ENCODE measurements around the gene CAMTA1.
A peak's percentile ranks its signal among the peaks of the same experiment; 100 is the strongest.
"Not testable (repeated sequence)": the region's sequence is repeated elsewhere in the genome, so short reads cannot be mapped to it uniquely, and the experiment has no call there.

CAMTA1 gene

GRCh38 chr1:7121622-7121988 is 336.4 kb downstream of the CAMTA1 start:
- peak; percentile 50 for DNase-seq

- no peak for DNase-seq
These were observed 342.2 kb downstream of the CAMTA1 start for GRCh38 chr1:7127322-7128075.

GRCh38 chr1:7128293-7128692 is 343.0 kb downstream of the CAMTA1 start:
- DNase-seq = no peak

GRCh38 chr1:7130127-7130526 is 344.9 kb downstream of the CAMTA1 start:
- DNase-seq = no peak

GRCh38 chr1:7135493-7135892 is 350.2 kb downstream of the CAMTA1 start:
- no peak for DNase-seq

- no peak for DNase-seq
These were observed 351.1 kb downstream of the CAMTA1 start for GRCh38 chr1:7136166-7136953.

- no peak for DNase-seq
These were observed 355.0 kb downstream of the CAMTA1 start for GRCh38 chr1:7140251-7140650.

GRCh38 chr1:7145947-7146346 is 360.7 kb downstream of the CAMTA1 start:
- DNase-seq = no peak

- no peak for DNase-seq
These were observed 361.5 kb downstream of the CAMTA1 start for GRCh38 chr1:7146710-7147109.

GRCh38 chr1:7147581-7148282 is 362.5 kb downstream of the CAMTA1 start:
- not testable (repeated sequence) for DNase-seq

GRCh38 chr1:7149080-7149838 is 364.0 kb downstream of the CAMTA1 start:
- no peak for DNase-seq

GRCh38 chr1:7150724-7151280 is 365.5 kb downstream of the CAMTA1 start:
- no peak for DNase-seq

GRCh38 chr1:7151978-7152377 is 366.7 kb downstream of the CAMTA1 start:
- DNase-seq = no peak

- no peak for DNase-seq
These were observed 367.4 kb downstream of the CAMTA1 start for GRCh38 chr1:7152655-7153054.

GRCh38 chr1:7153464-7153863 is 368.2 kb downstream of the CAMTA1 start:
- no peak for DNase-seq

GRCh38 chr1:7159116-7159781 is 374.0 kb downstream of the CAMTA1 start:
- no peak for DNase-seq

GRCh38 chr1:7168554-7168953 is 383.3 kb downstream of the CAMTA1 start:
- not testable (repeated sequence) for DNase-seq

- no peak for DNase-seq
These were observed 385.9 kb downstream of the CAMTA1 start for GRCh38 chr1:7171168-7171567.

- DNase-seq = no peak
These were observed 386.3 kb downstream of the CAMTA1 start for GRCh38 chr1:7171574-7171973.

- no peak for DNase-seq
These were observed 387.6 kb downstream of the CAMTA1 start for GRCh38 chr1:7172804-7173203.

- no peak for DNase-seq
These were observed 389.3 kb downstream of the CAMTA1 start for GRCh38 chr1:7174561-7174960.

All from NCI-H1105 treated with DMSO at 0.1 percent for 48 hours (cell line).